PFSK-1 (cell line): ENCODE data around the gene PLEKHG4B.

Experiments used
- FOXP2 ChIP-seq: optimal IDR thresholded peaks from 2 replicates; pipeline ENCODE3; 2011; ENCODE audit warnings: borderline replicate concordance, control low read depth, inconsistent platforms; ENCODE audit not compliant: insufficient read depth; ENCODE audit errors: extremely low read length, extremely low read depth
- POLR2AphosphoS5 ChIP-seq: IDR thresholded peaks from 2 replicates; pipeline ENCODE4 v1.6.1; 2012; ENCODE audit warnings: low read depth, mild to moderate bottlenecking, control low read depth, low read length, moderate library complexity
- SIN3A ChIP-seq: IDR thresholded peaks from 2 replicates; pipeline ENCODE4 v1.6.1; 2012; ENCODE audit warnings: mild to moderate bottlenecking, low read length, moderate library complexity, borderline replicate concordance; ENCODE audit not compliant: insufficient read depth
- TAF1 ChIP-seq: IDR thresholded peaks from 2 replicates; pipeline ENCODE4 v1.6.1; 2012; ENCODE audit warnings: low read length, control low read depth, borderline replicate concordance; ENCODE audit not compliant: insufficient read depth
- TF ChIP-seq, protein P1 (sequence below), 2 experiments: IDR thresholded peaks; 2 replicates each; pipeline versions ENCODE4 v1.6.1 to v1.8.0; 2011 to 2012; ENCODE audit warnings: low read depth in 2 of 2, low read length in 2 of 2, control low read depth in 1 of 2, inconsistent platforms in 1 of 2, mild to moderate bottlenecking in 1 of 2, moderate library complexity in 1 of 2; ENCODE audit not compliant: insufficient read depth in 1 of 2

PLEKHG4B gene

DNA sequence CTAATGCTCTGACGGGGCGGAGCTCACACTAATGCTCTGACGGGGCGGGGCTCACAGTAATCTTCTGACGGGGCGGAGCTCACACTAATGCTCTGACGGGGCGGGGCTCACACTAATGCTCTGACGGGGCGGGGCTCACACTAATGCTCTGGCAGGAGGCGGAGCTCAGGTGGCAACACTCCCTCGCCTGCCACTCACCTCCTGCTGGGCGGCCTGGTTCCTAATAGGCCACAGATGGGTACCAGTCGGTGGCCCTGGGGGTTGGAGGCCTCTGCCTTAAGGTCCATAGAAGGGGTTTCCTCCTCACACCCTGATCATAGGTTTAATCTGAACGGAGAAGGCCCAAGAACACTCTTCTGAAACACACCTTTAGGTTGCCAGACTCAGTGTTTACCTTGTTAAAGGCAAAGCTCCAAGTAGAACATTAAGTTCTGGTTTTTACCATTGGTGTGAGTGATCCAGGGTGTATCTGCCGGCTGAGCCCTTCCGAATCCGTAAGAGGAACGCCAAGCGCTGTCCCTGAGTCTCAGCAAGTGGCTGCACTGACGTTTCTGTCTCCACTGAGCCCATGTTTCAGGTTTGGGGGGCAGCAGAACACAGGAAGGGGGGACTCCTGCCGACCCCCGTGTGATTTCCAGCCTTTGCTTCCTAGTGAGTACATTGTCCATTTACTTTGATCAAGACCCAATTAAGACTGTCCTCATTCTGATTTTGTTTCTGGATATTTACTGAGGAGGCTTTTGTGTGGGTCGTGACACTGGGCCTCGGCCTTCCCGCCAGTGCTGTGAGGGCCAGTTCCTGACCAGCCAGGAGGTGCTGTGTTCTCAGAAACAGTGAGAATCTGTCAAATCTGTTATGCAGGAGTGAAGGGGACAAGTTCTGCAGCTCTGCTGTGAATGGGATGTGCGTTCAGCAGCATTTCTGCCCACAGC, 74.7 kb downstream of the PLEKHG4B start:
- no peak for TF ChIP-seq TAF1
- no peak for TF ChIP-seq FOXP2
- TF ChIP-seq, protein P1, sequence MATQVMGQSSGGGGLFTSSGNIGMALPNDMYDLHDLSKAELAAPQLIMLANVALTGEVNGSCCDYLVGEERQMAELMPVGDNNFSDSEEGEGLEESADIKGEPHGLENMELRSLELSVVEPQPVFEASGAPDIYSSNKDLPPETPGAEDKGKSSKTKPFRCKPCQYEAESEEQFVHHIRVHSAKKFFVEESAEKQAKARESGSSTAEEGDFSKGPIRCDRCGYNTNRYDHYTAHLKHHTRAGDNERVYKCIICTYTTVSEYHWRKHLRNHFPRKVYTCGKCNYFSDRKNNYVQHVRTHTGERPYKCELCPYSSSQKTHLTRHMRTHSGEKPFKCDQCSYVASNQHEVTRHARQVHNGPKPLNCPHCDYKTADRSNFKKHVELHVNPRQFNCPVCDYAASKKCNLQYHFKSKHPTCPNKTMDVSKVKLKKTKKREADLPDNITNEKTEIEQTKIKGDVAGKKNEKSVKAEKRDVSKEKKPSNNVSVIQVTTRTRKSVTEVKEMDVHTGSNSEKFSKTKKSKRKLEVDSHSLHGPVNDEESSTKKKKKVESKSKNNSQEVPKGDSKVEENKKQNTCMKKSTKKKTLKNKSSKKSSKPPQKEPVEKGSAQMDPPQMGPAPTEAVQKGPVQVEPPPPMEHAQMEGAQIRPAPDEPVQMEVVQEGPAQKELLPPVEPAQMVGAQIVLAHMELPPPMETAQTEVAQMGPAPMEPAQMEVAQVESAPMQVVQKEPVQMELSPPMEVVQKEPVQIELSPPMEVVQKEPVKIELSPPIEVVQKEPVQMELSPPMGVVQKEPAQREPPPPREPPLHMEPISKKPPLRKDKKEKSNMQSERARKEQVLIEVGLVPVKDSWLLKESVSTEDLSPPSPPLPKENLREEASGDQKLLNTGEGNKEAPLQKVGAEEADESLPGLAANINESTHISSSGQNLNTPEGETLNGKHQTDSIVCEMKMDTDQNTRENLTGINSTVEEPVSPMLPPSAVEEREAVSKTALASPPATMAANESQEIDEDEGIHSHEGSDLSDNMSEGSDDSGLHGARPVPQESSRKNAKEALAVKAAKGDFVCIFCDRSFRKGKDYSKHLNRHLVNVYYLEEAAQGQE (IDR thresholded peaks at IDR 0.05; ENCODE audit: insufficient read depth in 1 of 2, low read depth in 2 of 2, low read length in 2 of 2) = no peak
- no peak for TF ChIP-seq POLR2AphosphoS5
- TF ChIP-seq SIN3A = no peak

DNA sequence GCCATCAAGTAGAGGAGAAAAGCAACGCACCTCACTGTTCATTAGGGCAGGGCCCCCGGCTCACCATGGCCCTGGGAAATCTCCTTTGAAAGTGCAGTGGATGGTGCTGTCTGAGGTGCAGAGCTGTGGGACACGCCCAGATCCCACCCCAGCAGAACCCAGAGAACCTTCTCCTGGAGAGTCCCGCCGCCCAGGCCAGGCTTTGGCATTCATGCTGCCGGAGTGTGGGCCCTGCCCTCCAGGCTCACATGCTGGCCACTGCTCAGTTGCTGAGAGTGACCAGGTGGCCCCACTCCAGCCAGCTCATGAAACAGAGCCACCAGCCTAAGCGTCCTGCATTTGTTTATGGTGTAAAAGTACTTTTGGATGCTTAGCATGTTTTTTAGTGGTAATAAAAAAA, 75.5 kb downstream of the PLEKHG4B start:
- TF ChIP-seq POLR2AphosphoS5 = no peak
- TF ChIP-seq FOXP2 = no peak
- TF ChIP-seq SIN3A = no peak
- TF ChIP-seq TAF1 = no peak
- TF ChIP-seq, protein P1 (IDR thresholded peaks at IDR 0.05; ENCODE audit: insufficient read depth in 1 of 2, low read depth in 2 of 2, low read length in 2 of 2) = no peak

DNA sequence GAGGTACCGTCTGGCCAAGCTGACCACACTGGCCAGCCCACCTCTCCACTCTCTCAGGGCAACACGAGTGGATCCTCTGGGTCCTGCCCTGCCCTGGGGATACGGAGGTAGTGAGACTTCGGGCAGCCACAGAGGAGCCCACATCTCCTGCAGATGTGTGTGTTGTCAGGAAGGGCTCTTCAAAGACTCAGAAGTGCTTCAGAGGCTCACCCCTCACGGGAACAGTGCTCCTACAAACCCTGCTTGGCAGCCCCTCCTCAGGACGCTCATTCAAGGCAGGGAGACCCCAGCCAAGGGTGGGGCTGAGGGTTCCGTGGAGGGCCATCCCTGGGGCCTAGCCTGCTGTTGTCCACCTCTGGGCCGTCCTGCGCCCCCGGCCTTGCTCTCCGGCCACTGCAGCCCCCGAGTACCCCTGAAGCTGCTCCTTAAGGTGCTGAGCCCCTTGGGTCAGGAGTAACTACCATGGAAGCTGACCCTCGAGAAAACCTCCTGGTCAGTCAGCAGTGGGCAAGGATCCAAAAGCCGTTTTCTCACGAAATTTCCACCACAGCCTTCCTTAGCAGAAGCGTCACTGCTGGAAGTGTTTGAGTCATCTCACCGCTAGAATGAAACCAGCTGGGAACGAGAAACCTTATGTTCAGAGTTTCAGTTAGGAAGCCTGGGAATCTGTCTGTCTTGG, 76.2 kb downstream of the PLEKHG4B start:
- TF ChIP-seq FOXP2 (no peak), POLR2AphosphoS5 (no peak), TAF1 (no peak), SIN3A (no peak)
- TF ChIP-seq, protein P1 (IDR thresholded peaks at IDR 0.05; ENCODE audit: insufficient read depth in 1 of 2, low read depth in 2 of 2, low read length in 2 of 2) = no peak

DNA sequence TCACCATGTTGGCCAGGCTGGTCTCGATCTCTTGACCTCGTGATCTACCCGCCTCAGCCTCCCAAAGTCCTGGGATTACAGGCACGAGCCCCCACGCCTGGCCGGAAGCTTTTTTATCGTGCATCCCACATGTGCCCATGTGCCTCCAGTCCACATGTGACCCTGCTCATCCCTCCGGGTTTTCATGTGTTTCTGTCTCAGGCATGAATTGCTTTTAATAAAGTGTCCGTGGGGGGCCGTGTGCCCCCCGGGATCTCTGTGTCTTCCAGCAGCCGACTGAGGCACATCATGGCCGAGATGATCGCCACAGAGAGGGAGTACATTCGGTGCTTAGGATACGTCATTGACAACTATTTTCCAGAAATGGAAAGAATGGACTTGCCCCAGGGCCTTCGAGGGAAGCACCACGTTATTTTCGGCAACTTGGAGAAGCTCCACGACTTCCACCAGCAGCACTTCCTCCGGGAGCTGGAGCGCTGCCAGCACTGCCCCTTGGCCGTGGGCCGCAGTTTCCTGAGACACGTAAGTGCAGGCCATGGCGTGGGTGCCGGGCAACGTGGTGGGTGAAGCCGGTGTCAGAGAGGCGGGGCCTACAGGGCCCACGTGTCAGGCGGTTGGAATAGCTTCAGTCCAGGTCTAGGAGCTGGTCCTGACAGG, 77.2 kb downstream of the PLEKHG4B start:
- TF ChIP-seq, protein P1 (IDR thresholded peaks at IDR 0.05; ENCODE audit: insufficient read depth in 1 of 2, low read depth in 2 of 2, low read length in 2 of 2) = no peak
- TF ChIP-seq FOXP2 = peak; percentile 65
- no peak for TF ChIP-seq TAF1
- TF ChIP-seq SIN3A = no peak
- no peak for TF ChIP-seq POLR2AphosphoS5
